ENCODE measurements around the gene WFS1. TPM values are rescaled to one million over a fixed set of nuclear protein-coding genes. Genes with fewer than 3 reads are reported as not detected.

The WFS1 gene
- total and polyA plus RNA-seq, 2 experiments from 2014 or later = 36.1 to 43.1 TPM

DNA sequence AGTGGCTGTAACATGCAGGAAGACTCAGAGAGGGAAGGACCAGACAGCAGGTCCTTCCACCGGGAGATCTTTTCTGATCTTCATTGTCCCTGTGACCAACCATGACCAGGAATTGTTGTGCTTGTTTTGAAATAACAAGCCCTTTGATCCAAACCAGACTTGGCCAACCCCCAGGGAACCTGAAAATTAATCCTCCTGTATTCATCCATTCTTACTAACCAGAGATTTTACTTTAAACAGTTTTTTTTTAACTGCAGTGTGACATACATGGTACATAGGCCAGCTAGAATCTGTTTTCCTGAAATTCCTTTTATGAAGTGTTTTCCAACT is 4.0 kb downstream of the WFS1 start:
- TF ChIP-seq, protein P1, sequence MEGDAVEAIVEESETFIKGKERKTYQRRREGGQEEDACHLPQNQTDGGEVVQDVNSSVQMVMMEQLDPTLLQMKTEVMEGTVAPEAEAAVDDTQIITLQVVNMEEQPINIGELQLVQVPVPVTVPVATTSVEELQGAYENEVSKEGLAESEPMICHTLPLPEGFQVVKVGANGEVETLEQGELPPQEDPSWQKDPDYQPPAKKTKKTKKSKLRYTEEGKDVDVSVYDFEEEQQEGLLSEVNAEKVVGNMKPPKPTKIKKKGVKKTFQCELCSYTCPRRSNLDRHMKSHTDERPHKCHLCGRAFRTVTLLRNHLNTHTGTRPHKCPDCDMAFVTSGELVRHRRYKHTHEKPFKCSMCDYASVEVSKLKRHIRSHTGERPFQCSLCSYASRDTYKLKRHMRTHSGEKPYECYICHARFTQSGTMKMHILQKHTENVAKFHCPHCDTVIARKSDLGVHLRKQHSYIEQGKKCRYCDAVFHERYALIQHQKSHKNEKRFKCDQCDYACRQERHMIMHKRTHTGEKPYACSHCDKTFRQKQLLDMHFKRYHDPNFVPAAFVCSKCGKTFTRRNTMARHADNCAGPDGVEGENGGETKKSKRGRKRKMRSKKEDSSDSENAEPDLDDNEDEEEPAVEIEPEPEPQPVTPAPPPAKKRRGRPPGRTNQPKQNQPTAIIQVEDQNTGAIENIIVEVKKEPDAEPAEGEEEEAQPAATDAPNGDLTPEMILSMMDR (IDR thresholded peaks at IDR 0.05; ENCODE audit: poor library complexity) = no peak
- no peak for TF ChIP-seq EZH2 (IDR thresholded peaks at IDR 0.05; ENCODE audit: borderline replicate concordance)
- no peak for TF ChIP-seq EZH2phosphoT487 (IDR thresholded peaks at IDR 0.05; ENCODE audit: low read depth, severe bottlenecking, unreplicated experiment)
- Histone ChIP-seq H3K36me3 (replicated peaks; ENCODE audit: insufficient read depth, low read depth) (no peaks in the 10 kb centered on the region), H3K27ac (peak overlapping the region; percentile 1), H3K9me2 (replicated peaks; ENCODE audit: insufficient read depth) (no peaks in the 10 kb centered on the region), H3K9me3 (ENCODE audit: low read depth) (no peaks in the 10 kb centered on the region), H3K4me1 (ENCODE audit: insufficient read depth) (peaks cover 43% of the 10 kb centered on the region), H3K4me3 (no peak overlapping the region), H3K4me2 (peak overlapping the region; percentile 39), H3K27me3 (no peaks in the 10 kb centered on the region), H4K20me1 (ENCODE audit: insufficient read depth, poor library complexity, severe bottlenecking) (no peaks in the 10 kb centered on the region), H2AFZ (no peak overlapping the region), H3K79me2 (peaks cover 47% of the 10 kb centered on the region)
- WGBS (ENCODE audit: low lambda C conversion rate, missing lambda C conversion rate) = 12% methylated on average over 1 of the region's 1 CpG
- no peak for DNase-seq (ENCODE audit: low spot score)

DNA sequence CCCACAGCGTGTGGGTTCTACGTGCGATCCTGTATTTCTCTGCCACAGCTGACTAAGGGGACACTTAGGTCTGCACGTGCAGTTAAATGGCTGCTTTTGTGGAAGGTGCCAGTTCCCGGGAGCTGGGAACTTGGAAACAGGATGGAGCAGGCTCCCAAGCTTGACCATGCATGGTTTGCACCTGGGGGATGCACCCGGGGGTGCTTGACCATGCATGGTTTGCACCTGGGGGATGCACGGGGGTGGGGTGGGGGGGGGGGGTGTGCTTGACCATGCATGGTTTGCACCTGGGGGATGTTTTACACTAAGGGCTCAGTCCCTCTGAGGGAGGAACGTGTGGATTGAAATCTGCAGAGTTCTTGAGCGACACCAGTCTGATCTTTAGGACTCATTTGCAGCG is 5.7 kb downstream of the WFS1 start:
- Histone ChIP-seq H3K4me2 (peak overlapping the region; percentile 12), H3K4me3 (no peak overlapping the region), H3K27me3 (no peaks in the 10 kb centered on the region), H3K9me2 (replicated peaks; ENCODE audit: insufficient read depth) (no peaks in the 10 kb centered on the region), H2AFZ (no peak overlapping the region), H3K79me2 (peaks cover 46% of the 10 kb centered on the region), H3K4me1 (ENCODE audit: insufficient read depth) (peaks cover 51% of the 10 kb centered on the region), H3K9me3 (ENCODE audit: low read depth) (no peaks in the 10 kb centered on the region), H4K20me1 (ENCODE audit: insufficient read depth, poor library complexity, severe bottlenecking) (no peaks in the 10 kb centered on the region), H3K36me3 (replicated peaks; ENCODE audit: insufficient read depth, low read depth) (no peaks in the 10 kb centered on the region), H3K27ac (peak overlapping the region; percentile 81)
- no peak for DNase-seq (ENCODE audit: low spot score)
- TF ChIP-seq, protein P1 (IDR thresholded peaks at IDR 0.05; ENCODE audit: poor library complexity) = no peak
- TF ChIP-seq EZH2phosphoT487 (IDR thresholded peaks at IDR 0.05; ENCODE audit: low read depth, severe bottlenecking, unreplicated experiment) (no peak), EZH2 (IDR thresholded peaks at IDR 0.05; ENCODE audit: borderline replicate concordance) (no peak)
- WGBS (ENCODE audit: low lambda C conversion rate, missing lambda C conversion rate) = 90% methylated on average over 10 of the region's 10 CpGs

DNA sequence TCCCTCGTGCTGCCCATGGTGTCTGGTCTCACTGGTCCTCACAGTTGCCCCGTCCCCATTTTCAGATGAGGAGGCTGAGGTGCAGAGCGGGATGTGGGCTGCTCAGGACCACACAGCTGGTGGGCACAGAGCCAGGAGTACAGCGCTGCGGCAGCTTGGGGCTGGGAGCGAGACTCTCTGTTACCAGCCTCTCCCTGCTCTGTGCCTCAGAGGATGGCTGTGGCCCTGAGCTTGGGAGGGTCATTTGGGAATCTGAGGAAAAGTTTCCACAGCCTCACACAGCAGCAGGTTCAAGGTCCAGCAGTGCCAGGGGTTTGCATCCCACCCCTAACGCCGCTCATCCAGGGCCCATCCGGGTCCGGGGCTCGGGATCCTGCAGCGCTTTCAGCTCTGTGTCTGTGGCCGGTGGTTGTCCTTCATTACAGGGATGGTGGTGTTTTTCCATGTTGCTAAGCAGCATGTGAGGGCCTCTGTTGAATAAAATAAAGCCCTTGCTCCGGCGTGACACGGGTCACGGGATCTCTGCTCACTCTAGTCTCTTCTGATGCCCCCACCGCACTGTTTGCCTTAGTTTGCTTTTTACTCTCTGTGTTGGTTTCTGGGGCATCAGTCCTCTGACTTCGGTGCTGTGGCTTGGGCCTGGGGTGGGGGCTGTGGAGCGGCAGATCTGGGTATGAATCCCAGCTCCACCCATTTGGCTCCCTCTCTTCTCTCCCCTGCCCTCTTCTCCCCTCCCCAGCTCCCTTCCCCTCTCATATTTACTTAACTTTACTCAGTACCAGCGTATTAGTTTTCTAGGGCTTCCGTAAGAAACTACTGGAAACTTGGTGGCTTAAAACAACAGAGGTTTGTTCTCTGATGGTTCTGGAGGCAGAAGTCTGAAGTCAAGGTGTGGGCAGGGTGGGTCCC is 6.5 kb downstream of the WFS1 start:
- Histone ChIP-seq H3K9me2 (replicated peaks; ENCODE audit: insufficient read depth) (no peaks in the 10 kb centered on the region), H4K20me1 (ENCODE audit: insufficient read depth, poor library complexity, severe bottlenecking) (no peaks in the 10 kb centered on the region), H2AFZ (no peak overlapping the region), H3K4me1 (ENCODE audit: insufficient read depth) (peaks cover 51% of the 10 kb centered on the region), H3K4me3 (no peak overlapping the region), H3K27ac (peak overlapping the region; percentile 81), H3K4me2 (peak overlapping the region; percentile 12), H3K9me3 (ENCODE audit: low read depth) (no peaks in the 10 kb centered on the region), H3K79me2 (peaks cover 40% of the 10 kb centered on the region), H3K36me3 (replicated peaks; ENCODE audit: insufficient read depth, low read depth) (no peaks in the 10 kb centered on the region), H3K27me3 (no peaks in the 10 kb centered on the region)
- peak; percentile 71 for DNase-seq (ENCODE audit: low spot score)
- WGBS (ENCODE audit: low lambda C conversion rate, missing lambda C conversion rate) = 73% methylated on average over 22 of the region's 22 CpGs
- no peak for TF ChIP-seq EZH2phosphoT487 (IDR thresholded peaks at IDR 0.05; ENCODE audit: low read depth, severe bottlenecking, unreplicated experiment)
- TF ChIP-seq EZH2 (IDR thresholded peaks at IDR 0.05; ENCODE audit: borderline replicate concordance) = no peak
- TF ChIP-seq, protein P1 (IDR thresholded peaks at IDR 0.05; ENCODE audit: poor library complexity) = no peak
